Loucy (cell line): ENCODE measurements around the gene CLCN2.

Experiments
- H2AFZ ChIP-seq: fragments of 200-600 bp; sonication (generic); 2 replicates; pipeline ENCODE4 v1.6.0; 2016; ENCODE audit warnings: antibody characterized with exemption, mild to moderate bottlenecking, low read length, moderate library complexity
- H3F3A ChIP-seq: fragments of 200-600 bp; 2 replicates; pipeline ENCODE4 v1.6.0; 2016; ENCODE audit warnings: antibody characterized with exemption, low read depth, mild to moderate bottlenecking
- H3K27me3 ChIP-seq: fragments of 200-600 bp; sonication (generic); 2 replicates; pipeline ENCODE4 v1.6.1; 2014; ENCODE audit warnings: low read length, mild to moderate bottlenecking; ENCODE audit not compliant: insufficient read depth, poor library complexity, severe bottlenecking
- H3K36me3 ChIP-seq: fragments of 200-600 bp; sonication (generic); 2 replicates; pipeline ENCODE4 v1.6.1; 2016; ENCODE audit warnings: low read length; ENCODE audit not compliant: insufficient read depth
- H3K4me1 ChIP-seq: fragments of 200-600 bp; sonication (generic); 2 replicates; pipeline ENCODE4 v1.5.1; 2014; ENCODE audit warnings: low read length, mild to moderate bottlenecking; ENCODE audit not compliant: insufficient read depth, poor library complexity, severe bottlenecking
- H3K4me2 ChIP-seq: fragments of 200-600 bp; sonication (generic); 2 replicates; pipeline ENCODE4 v1.6.0; 2014; ENCODE audit warnings: antibody characterized with exemption, low read length, low read depth, mild to moderate bottlenecking; ENCODE audit not compliant: poor library complexity, severe bottlenecking
- H3K4me3 ChIP-seq: fragments of 200-600 bp; sonication (generic); 2 replicates; pipeline ENCODE4 v1.5.1; 2014; ENCODE audit warnings: low read length, mild to moderate bottlenecking, mixed read lengths; ENCODE audit not compliant: poor library complexity, severe bottlenecking
- H3K79me2 ChIP-seq: fragments of 200-600 bp; sonication (generic); 2 replicates; pipeline ENCODE4 v1.6.1; 2014; ENCODE audit warnings: low read length; ENCODE audit not compliant: insufficient read depth
- H3K9ac ChIP-seq: fragments of 200-600 bp; sonication (generic); 2 replicates; pipeline ENCODE4 v1.6.0; 2014; ENCODE audit warnings: mild to moderate bottlenecking, low read depth, low read length, moderate library complexity; ENCODE audit not compliant: poor library complexity, severe bottlenecking
- H3K9me2 ChIP-seq: fragments of 200-600 bp; sonication (generic); replicated peaks from 2 replicates; pipeline ENCODE4 v1.6.1; 2016; ENCODE audit warnings: low read depth, low read length, mixed read lengths
- H3K9me3 ChIP-seq: fragments of 200-600 bp; sonication (generic); 2 replicates; pipeline ENCODE4 v1.6.1; 2014; ENCODE audit warnings: mild to moderate bottlenecking, antibody characterized with exemption, low read length, low read depth; ENCODE audit not compliant: insufficient read depth
- H4K20me1 ChIP-seq: fragments of 200-600 bp; sonication (generic); 2 replicates; pipeline ENCODE4 v1.6.0; 2014; ENCODE audit warnings: antibody characterized with exemption, low read length, mild to moderate bottlenecking; ENCODE audit not compliant: insufficient read depth, poor library complexity, severe bottlenecking
- EZH2phosphoT487 ChIP-seq: fragments of 200-600 bp; IDR thresholded peaks from 2 replicates; pipeline ENCODE4 v1.6.1; 2018; ENCODE audit warnings: antibody characterized with exemption, mild to moderate bottlenecking, moderate library complexity, borderline replicate concordance
- TF ChIP-seq, protein P1 (sequence below): fragments of 200-600 bp; sonication (generic); conservative IDR thresholded peaks from 2 replicates; pipeline ENCODE4 v1.5.1; 2014; ENCODE audit warnings: mild to moderate bottlenecking, antibody characterized with exemption, low read length

The CLCN2 gene

DNA sequence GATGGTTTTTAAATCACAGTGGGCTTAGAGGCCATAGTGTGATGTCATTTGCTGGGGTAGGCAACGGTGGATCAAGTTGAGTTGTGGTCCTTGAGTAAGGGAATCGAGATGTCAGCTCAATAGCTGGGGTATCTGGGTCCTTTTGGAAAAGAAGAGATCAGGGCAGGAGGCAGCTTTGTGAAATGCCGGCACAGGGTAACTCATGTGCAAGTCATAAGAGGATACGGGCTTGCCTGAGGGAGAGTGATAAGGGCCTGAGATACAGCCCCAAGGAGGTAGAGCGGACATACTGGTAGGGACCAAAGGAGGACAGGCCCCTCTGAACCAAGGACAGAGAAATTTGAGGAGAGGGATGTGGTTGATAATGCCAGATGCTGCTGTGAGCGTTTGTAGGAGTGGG, 28.2 kb downstream of the CLCN2 start:
- Histone ChIP-seq H3K79me2 (no peaks in the 10 kb centered on the region), H2AFZ (no peak overlapping the region), H4K20me1 (peaks cover 21% of the 10 kb centered on the region), H3K36me3 (peaks cover 70% of the 10 kb centered on the region; the same call in 1 of the 2 replicates), H3K9me2 (no peaks in the 10 kb centered on the region), H3F3A (no peaks in the 10 kb centered on the region), H3K9ac (no peak overlapping the region), H3K4me1 (no peaks in the 10 kb centered on the region), H3K27me3 (no peaks in the 10 kb centered on the region), H3K4me3 (no peak overlapping the region), H3K4me2 (no peak overlapping the region), H3K9me3 (no peaks in the 10 kb centered on the region)
- TF ChIP-seq, protein P1, sequence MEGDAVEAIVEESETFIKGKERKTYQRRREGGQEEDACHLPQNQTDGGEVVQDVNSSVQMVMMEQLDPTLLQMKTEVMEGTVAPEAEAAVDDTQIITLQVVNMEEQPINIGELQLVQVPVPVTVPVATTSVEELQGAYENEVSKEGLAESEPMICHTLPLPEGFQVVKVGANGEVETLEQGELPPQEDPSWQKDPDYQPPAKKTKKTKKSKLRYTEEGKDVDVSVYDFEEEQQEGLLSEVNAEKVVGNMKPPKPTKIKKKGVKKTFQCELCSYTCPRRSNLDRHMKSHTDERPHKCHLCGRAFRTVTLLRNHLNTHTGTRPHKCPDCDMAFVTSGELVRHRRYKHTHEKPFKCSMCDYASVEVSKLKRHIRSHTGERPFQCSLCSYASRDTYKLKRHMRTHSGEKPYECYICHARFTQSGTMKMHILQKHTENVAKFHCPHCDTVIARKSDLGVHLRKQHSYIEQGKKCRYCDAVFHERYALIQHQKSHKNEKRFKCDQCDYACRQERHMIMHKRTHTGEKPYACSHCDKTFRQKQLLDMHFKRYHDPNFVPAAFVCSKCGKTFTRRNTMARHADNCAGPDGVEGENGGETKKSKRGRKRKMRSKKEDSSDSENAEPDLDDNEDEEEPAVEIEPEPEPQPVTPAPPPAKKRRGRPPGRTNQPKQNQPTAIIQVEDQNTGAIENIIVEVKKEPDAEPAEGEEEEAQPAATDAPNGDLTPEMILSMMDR: no peak

DNA sequence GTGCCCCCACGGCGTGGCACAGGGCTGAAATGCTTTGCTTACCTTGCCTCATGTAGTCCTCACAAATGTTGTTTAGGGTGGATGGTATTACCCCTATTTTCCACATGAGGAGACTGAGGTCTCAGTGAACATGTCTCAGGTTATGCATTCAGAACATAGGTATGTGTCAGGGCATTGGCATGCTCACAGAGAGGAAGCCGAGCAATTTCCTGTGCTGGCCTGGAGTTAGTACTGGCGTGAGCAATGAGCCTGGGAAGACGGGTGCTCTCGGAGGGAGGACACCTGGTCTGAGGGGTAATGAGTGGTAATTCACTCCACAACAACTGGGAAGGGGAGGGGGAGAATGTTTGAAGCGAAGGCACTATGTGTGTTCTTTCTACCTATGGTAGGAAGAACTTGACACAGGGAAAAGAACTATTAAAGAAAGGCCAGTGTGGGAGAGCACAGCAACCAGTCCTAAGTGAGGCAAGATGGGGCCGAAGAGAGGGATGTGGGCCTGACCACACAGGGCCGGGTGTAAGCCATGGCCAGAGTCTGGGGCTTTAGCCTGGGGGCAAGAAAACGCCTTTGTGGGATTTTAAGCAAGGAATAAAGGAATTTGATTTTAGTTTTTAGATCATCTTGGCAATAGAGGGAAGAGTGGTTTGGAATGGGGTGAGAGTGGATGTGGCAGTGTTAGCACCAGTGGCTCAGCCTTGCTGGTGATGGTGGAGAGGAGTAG, 28.9 kb downstream of the CLCN2 start:
- Histone ChIP-seq H3K4me2 (no peak overlapping the region), H3K9me3 (no peaks in the 10 kb centered on the region), H3K36me3 (peaks cover 76% of the 10 kb centered on the region; the same call in 1 of the 2 replicates), H3K4me1 (no peaks in the 10 kb centered on the region), H3F3A (no peaks in the 10 kb centered on the region), H3K27me3 (no peaks in the 10 kb centered on the region), H4K20me1 (peaks cover 21% of the 10 kb centered on the region), H3K9ac (no peak overlapping the region), H3K9me2 (no peaks in the 10 kb centered on the region), H3K79me2 (no peaks in the 10 kb centered on the region), H3K4me3 (no peak overlapping the region), H2AFZ (no peak overlapping the region)
- TF ChIP-seq, protein P1: no peak
- no peak for TF ChIP-seq EZH2phosphoT487

DNA sequence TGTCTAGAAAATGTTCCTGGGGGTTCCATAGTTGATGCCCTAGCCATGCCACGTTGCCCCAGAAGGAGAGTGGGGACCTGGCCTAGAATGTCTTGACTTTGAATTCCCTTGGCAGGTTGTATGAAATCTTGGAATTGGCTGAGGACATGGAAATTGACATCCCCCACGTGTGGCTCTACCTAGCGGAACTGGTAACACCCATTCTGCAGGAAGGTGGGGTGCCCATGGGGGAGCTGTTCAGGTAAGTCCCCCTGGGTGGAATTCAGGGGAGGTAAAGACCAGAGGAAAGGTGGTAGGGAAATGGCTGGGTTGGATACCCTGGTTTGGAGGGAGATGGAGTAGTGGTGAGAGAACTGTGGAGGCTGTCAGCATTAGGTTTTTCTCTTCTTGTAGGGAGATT, 32.9 kb downstream of the CLCN2 start:
- Histone ChIP-seq H4K20me1 (peaks cover 25% of the 10 kb centered on the region), H3K27me3 (no peaks in the 10 kb centered on the region), H3F3A (no peaks in the 10 kb centered on the region), H3K9me3 (no peaks in the 10 kb centered on the region), H3K4me1 (no peaks in the 10 kb centered on the region), H3K9me2 (no peaks in the 10 kb centered on the region), H3K4me2 (no peak overlapping the region), H2AFZ (no peak overlapping the region), H3K36me3 (peaks cover 95% of the 10 kb centered on the region), H3K4me3 (no peak overlapping the region), H3K9ac (no peak overlapping the region), H3K79me2 (0 out of 2 replicates have a peak, but pooled peaks cover 8% of the 10 kb centered on the region)
- TF ChIP-seq, protein P1: no peak
- no peak for TF ChIP-seq EZH2phosphoT487
